ENCODE results near the gene CISD3.

CISD3 gene, protein sequence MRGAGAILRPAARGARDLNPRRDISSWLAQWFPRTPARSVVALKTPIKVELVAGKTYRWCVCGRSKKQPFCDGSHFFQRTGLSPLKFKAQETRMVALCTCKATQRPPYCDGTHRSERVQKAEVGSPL

DNA sequence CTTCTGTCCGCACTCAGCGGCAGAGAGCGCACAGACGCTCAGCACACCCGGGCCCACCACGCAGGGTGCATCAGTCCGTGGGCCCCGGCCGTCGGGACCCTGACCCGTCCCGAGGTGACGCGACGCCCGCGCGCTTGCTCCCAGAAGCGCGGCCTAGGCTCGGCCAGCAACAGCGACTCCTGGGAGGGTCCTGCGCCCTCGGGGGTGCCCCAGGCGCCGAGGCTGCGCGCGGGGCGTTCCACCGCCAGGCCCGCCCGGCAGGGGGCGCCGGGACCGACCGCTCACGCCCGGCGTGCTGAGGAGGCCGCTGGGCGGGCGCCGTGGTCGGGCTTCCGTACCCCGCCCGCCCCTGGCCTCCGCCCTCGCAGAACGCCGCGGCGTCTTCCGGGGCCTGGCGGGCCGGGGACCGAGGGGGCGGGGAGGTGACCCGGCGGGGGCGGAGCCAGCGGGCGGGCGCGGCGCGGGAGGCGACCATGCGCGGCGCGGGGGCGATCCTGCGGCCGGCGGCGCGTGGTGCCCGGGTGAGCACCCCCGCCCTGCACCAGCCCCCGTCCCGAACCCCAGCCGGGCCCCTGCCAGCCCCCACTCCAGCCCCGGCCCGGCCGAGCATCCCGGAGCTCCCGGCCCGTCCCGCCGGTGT, at the start of gene CISD3:
TSS of gene CISD3 (plus strand) at position 456 of the 640 bp plus-strand sequence. CDS start at position 474, 18 bp downstream.
- DNase-seq: peak; percentile 88

DNA sequence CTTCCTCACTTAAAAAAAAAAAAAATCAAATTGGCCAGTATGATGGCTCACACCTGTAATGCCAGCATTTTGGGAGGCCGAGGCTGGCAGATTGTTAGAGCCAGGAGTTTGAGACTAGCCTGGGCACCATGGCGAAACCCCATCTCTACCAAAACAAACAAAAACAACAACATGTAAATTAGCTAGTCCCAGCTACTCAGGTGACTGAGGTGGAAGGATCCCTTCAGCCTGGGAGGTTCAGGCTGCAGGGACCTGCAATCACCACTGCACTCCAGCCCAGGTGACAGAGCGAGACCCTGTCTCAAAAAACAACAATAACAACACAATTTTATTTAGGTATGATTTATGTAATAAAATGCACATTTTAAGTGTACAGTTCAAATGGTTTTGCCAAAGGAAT, 49.0 kb upstream of the CISD3 start:
- DNase-seq: no peak

DNA sequence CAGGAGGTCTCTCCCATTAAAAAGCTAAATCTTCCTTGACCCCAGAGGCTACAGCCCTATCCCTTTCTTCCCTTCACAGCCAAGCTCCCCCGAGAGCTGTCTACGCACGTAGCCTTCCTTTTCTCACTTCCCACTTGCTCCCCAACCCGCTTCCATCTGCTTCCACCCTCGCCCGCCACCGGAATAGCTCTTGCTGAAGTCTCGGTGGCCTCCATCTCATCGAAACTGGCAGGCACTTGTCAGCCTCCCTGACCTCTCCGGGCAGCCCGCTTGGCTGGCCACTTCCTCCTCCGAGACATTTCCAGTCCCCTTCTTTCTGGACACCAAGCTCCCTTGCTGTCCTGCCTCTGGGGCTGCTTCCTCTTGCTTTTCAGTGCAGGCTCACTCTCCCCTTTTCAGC, 44.6 kb upstream of the CISD3 start:
- no peak for DNase-seq

DNA sequence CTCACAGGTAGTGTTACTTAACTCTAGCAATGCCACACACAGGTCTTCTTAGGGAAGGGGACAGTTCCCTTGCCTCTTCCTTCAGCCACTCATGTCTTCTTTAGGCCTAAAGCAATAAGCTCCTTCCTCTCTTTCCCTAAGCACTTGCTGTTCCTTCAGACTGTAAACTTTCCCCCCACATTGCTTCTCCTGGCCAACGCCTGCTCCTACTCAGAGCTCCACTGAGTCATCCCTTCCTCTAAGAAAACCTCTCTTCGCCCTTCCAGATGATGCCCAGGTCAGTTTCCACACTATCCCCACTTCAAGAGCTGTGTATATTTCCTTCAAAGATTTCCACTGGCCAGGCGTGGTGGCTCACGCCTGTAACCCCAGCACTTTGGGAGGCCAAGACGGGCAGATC, 42.9 kb upstream of the CISD3 start:
- DNase-seq: no peak

DNA sequence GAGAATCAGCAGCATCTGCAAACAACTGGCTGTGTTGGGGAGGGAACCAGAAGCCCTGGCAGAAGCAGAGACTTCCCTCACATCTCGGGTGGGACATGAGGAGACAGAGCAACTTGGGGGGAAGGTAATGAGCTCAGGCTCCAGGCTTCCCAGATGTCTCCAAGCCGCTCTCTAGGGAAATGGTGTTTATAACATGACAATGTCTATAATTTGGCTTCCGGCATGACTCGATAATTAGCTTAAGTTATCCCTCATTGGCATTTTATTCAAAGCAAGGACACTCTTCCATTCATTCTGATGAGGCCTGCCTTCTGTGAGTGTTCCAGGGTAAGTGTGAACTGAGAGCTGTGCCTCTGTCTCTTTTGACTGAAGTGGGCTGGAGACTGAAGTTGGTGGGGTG, 39.8 kb upstream of the CISD3 start:
- no peak for DNase-seq

DNA sequence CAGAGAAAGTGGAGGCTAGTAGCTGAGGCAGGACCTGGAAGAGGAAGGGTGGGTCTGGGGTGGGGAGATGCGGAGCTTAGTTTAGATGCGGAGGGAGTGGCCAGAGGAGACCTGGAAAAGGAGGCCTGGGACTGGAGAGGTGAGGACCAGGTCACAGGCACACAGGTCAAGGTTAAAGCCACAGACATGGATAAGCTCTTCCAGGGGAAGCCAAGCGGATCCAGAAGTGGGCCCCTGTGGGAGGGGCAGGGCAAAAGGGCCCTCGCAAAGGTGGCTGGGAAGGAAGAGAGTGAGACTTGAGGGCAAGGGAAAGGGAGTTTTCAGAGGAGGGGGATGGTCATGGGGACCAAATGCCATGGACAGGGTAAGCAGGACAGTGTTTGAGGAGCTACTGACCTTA, 39.0 kb upstream of the CISD3 start:
- no peak for DNase-seq

DNA sequence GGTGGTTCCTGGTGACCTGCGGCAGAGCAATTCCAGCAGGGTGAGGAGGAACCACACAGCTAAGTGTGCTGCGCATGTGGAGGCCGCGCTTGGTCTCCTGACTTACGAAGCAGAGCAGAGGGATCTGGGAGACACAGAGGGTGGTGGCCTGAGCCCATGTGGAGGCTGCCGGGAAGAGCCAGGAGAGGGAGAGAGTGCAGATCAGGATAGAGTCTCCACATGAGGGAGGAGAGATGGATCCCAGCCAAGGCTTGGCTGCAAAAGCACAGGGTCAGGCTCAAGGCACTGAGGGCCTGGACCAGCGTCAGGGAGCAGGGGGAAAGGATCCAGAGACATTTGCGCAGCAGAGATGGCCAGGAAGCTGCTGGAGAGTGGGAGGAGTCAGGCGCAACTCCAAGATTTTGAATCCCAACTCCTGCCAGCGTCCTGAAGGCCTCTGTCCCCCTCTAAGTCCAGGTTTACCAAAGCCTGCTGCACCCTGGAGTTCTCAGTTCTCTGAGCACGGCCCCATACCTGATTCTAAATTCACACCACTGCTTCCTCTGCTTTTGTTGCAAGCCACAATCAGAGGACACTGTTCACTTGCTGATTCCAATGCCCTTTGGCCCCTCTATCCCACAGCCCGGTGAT, 36.3 kb upstream of the CISD3 start:
- no peak for DNase-seq

DNA sequence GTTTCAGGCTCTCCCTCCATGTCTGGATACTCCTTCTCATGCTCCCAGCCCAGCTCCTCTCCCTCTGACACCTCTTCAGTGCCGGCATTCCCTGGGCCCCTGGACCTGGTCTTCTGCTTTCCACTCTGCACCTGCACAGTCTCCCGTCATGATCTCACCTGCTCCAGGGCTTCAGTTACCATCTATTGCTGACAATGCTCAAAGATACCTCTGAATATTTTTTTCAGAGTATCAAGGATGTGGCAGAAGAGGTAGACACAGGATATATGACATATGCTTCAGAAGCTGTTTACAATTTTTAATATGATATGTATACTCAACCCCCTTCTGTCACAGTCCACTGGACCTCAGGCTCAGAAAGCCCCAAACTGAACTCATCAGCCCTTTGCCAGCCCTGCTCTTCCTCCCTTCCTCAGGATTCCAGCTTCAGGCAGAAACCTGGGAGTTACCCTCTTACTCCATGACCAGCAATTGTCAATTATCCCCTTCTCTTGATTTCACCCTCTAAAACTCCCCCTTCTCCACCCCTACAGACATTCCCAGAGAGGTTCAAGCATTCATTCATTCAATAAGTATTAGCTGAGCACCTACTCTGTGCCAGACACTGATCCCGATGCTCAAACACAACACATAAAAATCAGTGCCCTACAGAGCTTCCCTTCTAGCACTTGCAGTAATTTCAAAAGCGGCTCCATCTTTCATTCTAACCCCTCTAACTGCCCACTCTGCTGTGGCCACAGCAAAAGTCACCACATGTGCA, 32.9 kb upstream of the CISD3 start:
- no peak for DNase-seq

DNA sequence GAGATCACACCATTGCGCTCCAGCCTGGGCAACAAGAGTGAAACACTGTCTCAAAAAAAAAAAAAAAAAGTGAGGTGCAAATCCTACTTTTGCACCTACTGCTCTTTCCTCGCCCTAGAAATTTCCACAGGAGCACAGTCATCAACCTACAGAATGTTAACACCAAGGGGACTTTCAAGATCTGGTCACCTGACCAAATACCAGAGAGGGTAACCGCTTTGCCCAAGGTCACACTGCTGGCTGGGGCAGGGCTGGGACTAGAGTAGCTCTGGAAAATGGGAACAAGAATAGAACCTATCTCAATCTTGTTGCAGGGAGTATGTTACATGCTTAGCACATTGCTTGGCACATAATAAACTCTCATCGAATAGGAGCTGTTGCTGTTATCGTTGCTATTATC, 31.4 kb upstream of the CISD3 start:
- no peak for DNase-seq

DNA sequence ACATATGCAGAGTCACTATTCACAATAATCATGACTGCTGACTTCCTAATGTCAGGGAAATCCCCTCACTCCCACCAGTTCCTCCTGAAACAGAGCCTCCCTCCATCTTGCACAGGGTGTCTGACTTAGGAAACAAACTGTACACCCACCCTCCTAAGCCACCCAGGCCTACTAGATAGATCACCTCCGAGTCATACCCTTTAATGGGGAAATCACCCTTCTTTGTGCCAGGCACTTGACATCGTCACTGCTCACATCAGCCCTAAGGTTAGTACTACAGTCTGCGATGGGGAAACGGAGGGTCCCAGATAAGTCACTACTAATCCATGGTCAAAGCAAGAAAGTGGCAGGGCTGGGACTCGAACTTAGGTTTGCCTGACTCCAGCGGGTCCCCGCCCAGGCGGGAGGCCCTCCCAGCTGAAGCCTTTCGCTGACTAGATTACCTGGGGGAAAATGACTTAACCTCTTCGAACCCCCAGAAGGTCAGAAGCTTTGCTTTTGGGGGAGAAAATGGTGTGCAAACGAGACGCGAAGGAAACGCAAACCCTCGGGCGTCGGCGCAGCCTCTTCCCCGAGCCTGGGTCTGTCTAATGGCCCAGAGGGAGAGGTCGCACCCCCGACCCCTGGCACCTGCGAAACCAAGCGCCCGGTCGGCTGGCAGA, 28.5 kb upstream of the CISD3 start:
- peak; percentile 16 for DNase-seq

DNA sequence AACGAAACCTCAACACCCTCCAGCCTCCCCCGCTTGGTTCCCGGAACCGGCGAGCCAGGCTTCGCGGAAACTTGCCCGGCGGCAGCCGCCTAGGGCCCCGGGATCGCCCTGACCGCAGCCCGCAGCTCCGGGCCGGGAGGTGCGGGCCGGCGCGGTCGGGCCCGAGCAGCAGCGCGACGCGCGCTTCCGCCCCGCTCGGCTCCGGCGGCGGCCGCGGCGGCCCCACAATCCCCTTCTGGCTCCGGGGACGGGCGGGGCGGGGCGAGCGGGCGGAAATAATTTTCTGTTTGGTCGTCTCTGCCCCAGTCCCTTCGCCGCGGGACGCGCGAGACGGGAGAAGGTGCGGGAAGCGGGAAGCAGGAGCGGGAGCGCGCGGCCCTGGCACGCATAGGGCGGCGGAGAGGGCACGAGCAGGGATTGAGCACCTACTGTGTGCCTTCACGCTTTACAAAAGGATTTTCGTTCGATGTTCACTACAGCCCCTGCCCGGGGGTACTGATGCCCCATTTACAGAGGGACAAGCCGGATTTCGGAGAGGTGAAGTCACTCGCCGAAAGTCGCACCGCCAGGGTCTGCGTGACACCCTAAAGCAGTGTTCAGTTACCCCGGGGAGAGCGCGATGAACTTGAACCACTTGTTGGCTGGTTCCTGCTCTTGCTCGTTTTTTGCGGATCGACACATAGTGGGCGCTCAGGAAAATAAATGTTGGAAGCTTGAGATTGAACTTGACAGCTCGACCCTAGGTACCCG, 27.8 kb upstream of the CISD3 start:
- peak; percentile 74 for DNase-seq

DNA sequence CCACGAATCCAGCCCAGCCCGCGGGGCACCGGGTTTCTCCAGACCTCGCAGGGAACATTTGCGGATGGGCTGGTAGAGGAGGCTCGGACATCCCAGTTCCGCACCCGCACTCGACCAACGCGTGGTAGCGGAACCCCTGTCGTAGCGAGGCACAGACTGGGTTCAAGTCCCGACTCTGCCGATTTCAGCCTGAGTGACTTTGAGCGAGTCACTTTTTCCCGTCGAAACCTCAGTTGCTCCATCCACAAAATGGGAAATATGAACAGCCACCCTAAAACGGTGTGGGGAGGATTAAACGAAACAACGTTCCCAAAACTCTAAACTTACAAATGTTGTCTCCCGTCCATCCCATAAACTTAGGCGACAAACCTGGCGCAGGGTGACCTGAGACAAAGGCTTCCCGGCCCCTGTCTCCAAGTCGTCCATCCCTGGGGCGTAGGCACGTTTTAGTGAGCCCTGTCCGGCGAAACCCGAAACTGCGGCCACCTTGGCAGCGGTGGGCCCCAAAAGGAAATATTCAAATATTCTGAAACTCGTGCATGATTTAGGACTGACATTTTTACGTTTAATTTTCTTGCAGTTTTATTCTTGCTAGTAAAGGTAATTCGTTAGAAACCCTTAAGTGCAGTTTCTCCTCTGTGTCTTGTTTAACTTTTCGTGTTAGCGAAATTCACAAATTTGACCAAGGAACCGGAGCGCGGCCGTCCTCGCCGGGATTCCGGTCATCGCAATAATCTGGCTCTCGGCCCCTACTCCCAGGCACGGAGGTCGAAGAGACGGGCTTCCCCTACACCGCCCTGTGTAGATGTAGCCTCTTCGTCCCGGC, 27.0 kb upstream of the CISD3 start:
- DNase-seq: no peak

DNA sequence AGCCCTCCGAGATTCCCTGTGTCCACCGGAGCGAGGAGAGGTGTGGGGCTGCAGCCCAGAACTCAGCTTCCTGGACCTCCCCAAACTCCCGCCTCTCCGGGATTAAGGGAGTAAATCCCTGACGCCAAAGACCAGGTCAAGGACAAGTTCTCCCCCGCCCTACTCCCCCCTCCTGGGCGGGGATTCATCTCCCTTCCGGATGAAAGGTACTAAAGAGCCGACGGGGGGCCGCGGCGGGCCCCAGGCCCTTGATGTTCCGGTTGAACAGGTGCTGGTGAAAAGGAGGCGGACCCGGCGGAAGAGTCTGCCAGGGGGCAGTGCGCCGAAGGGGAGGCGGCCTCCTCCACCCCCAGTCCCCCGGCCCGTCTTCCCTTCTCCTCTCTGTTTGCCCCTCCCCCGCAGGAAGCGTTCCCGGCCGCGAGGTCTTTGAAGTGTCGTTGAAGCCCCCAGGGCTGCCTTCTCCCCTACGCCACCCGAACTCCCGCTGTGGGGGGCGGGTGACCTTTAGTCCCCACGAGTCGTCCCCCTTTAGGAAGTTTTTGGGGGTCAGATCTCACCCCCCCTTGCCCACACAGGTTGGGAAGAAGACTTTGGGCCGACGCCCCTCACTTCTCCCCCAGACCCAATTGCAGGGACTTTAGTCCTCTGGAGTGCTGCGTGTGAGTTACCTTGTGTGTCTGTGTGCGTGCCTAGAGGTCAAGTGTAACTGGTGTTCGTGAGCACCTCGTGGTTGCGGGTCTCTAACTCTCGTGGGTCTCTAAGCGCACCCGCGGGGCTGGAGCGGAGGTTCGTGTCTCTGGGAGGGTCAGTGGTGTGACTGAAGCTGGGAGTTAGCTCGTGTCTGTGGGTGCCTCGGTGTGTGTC, 26.2 kb upstream of the CISD3 start:
- DNase-seq: peak; percentile 13

DNA sequence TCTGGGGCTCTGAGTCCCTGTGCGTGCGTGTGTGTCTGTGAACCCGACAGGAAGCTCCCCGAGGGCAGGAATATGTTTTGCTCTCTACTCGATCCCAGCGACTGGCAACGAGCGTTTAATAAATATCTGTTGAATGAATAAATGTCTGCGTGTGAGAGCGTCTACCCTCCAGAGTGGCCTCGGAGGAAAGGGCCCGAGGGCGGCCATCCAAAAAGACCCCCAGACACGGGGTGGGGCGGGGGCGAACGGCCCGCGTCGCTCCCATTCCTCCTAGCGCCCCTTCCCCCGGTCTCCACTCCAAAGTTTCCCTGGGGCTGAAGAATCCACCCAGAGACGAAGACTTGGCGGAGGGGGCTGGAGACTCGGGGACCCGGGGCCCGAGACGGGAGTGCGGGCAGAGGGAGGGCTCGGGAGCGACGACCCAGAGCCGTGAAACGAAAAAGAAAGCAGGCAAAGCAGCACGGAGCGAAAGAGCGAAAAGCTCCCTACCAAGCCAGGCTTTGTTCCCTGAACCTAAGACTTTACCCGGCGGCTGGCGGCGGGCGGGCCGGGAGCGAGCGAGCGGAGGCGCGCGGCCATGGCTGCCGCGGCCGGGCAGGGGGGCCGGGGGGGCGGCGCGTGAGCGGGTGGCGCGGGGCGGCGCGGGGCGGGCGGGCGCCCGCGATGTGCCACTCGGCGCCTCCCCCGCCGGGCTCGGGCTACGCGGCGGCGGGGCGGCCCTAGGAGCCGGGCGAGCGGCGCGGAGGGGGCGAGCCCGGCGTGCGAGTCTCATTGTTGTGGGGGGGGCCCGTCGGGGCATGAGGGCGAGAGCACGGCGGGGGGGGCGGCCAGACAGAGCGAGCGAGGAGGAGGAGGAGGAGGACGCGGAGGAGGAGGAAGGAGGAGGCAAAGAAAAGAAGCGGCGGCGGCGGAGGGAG, 25.3 kb upstream of the CISD3 start, which contains the start of gene MLLT6:
TSS of gene MLLT6 (plus strand) at position 668 of the 917 bp plus-strand sequence. CDS start 360 bp downstream, outside the sequence.
- peak; percentile 74 for DNase-seq

DNA sequence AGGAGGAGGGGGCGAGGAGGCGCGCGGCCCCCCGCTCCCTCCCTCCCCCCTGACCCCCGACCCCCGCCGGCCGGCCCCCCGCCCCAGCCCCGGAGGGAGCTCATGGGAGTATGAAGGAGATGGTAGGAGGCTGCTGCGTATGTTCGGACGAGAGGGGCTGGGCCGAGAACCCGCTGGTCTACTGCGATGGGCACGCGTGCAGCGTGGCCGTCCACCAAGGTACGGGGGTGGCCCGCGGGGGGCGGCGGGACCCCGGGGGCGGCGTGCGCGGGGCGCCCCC, 24.7 kb upstream of the CISD3 start:
- DNase-seq: no peak

DNA sequence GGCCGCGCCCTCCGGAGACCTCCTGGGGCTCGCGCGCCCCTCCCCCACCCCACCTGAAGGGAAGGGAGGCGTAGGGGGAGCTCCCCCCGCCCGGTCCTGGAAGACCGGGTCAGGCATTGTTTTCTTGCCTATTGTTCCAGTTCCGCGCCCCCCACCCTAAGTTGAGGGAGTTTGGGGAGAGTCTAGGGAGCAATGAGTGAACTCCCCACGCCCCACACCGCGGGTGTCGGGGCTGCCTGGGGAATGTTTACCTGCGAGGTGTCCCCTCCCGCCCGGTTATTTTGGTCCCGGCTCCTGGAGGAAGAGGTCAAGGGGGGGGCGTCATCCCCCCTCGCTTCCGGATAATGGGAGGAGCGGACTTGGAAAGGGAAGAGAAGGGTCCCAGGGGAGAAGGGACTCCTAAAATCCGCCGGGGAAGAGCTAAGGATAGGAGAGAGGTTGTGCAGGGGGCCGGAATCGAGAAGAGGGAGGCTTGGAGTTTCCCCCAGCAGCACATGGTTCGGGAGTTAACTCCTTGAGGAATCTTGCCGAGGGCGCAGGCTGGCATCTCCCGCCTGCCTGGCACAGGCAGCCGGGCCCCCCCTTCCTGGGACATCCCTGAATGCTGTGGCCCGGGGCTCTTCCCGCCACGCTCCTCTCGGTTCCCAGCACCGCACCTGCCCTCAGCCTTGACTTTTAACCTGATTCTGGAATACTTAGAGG, 24.2 kb upstream of the CISD3 start:
- peak; percentile 73 for DNase-seq

DNA sequence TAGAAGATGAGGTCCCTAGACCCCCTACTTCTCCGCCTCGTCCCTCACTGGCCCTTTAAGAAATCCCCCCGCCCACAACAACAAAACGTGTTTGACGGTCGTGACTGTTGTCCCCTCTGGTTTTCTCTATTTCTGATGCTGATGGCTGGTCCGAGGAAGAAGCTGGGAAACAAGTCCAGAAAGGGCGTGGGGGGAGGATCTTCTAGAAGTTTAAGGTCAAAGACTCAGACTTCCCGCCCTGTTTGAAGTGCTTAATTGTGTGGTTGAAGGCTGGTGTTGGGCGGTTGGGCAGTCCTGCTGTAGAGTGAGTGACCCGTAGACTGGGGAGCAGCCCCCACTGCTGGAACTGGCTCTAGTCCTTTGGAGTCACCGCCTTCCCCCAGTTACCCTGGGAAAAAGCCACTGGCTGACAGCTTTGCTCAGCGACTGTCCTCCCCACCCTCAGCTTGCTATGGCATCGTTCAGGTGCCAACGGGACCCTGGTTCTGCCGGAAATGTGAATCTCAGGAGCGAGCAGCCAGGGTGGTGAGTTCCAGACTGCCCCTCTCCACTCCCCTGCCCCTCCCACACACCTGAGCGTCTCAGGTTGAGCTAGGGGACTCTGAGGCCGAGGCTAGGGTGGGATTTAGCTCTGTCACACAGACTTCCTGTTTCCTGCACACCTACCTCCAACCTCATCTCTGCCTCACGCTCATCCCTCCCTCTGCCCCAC, 23.5 kb upstream of the CISD3 start:
- no peak for DNase-seq

DNA sequence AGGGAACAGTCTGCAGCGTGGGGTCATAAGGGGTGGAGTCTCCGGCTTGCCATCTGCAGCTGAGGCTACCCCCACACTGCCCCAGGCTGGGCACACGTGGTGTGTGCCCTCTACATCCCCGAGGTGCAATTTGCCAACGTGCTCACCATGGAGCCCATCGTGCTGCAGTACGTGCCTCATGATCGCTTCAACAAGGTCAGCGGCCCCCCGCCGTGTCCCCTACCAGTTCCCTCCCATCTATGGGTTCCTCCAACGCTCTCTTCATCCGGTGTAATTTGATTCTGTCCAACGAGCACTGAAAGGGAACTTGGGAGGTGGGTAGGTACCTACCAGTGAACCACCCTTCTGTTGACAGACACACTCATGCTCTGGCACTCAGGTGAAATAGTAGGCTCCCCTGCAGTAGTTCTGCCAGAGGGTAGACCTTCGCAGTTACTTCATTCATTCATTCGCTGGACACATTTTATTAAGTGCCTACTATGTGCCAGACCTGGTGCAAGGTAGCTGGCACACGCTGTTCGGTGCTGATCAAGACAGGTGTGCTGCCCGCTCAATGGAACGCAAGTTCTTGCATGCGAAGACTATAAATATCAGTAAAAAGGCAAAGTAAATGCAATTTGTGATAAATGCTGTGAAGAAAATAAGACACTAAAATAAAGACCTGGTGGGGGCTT, 22.3 kb upstream of the CISD3 start:
- DNase-seq: no peak

All from NCI-H2171 (cell line).